Panc1 (cell line): ENCODE measurements around the gene NOL4L. TPM values are rescaled to one million over a fixed set of nuclear protein-coding genes. Genes with fewer than 3 reads are reported as not detected.

Source experiments
- ATAC-seq: fragments of 200-7000 bp; cut with Tn5 transposase; 2 replicates; pipeline ENCODE4 v1.9.1; 2020; ENCODE audit warnings: mild to moderate bottlenecking, moderate library complexity
- BruUV-seq: library from RNA; stranded (reverse); fragments of 400-500 nt; replicated peaks from 2 replicates; lab custom pipeline; 2021; lab: Mats Ljungman, UMichigan
- CTCF ChIA-PET: fragments of 300-600 bp; sonication (Branson Sonifier 250); formaldehyde crosslinking; loops from one replicate; lab custom pipeline; 2022; ENCODE audit warnings: antibody characterized with exemption; lab: Charles Lee
- POLR2A ChIA-PET: fragments of 300-600 bp; sonication (Branson Sonifier 250); formaldehyde crosslinking; loops from one replicate; lab custom pipeline; 2022; ENCODE audit warnings: antibody characterized with exemption; lab: Charles Lee
- DNase-seq: peaks from one replicate; pipeline ENCODE4 v3.0.0-alpha.2; 2010; ENCODE audit warnings: low read depth, low spot score
- H3K27ac ChIP-seq: 2 replicates; pipeline ENCODE4 v1.5.1; 2011; ENCODE audit warnings: mild to moderate bottlenecking, low read length, inconsistent platforms
- H3K27me3 ChIP-seq: fragments of 200-500 bp; sonication (Bioruptor generic); 2 replicates; pipeline ENCODE4 v1.6.0; 2014; ENCODE audit warnings: low read length, inconsistent platforms; ENCODE audit not compliant: control insufficient read depth, insufficient read depth
- H3K36me3 ChIP-seq: fragments of 200-500 bp; sonication (Bioruptor generic); 2 replicates; pipeline ENCODE4 v1.5.1; 2014; ENCODE audit warnings: inconsistent platforms, mild to moderate bottlenecking, low read length, moderate library complexity; ENCODE audit not compliant: control insufficient read depth, insufficient read depth
- H3K4me1 ChIP-seq: 2 replicates; pipeline ENCODE4 v1.5.1; 2011; ENCODE audit warnings: inconsistent platforms, mild to moderate bottlenecking, low read length, moderate library complexity; ENCODE audit not compliant: control insufficient read depth, insufficient read depth
- H3K4me3 ChIP-seq, 2 experiments: 2 replicates each; pipeline ENCODE4 v1.5.1; 2011 to 2012; ENCODE audit warnings: low read depth in 2 of 2, low read length in 2 of 2, mild to moderate bottlenecking in 2 of 2, inconsistent platforms in 1 of 2, moderate library complexity in 1 of 2
- H3K9me3 ChIP-seq: fragments of 200-500 bp; sonication (Bioruptor generic); 2 replicates; pipeline ENCODE4 v1.5.1; 2014; ENCODE audit warnings: low read depth, mild to moderate bottlenecking, inconsistent platforms, low read length, moderate library complexity; ENCODE audit not compliant: control insufficient read depth, insufficient read depth
- CTCF ChIP-seq: fragments of 450-650 bp; IDR thresholded peaks from 2 replicates; pipeline ENCODE4 v1.5.1; 2017; ENCODE audit warnings: mild to moderate bottlenecking
- POLR2AphosphoS5 ChIP-seq: IDR thresholded peaks from 2 replicates; pipeline ENCODE4 v1.6.1; 2012; ENCODE audit warnings: mild to moderate bottlenecking, low read depth, low read length, moderate library complexity
- REST ChIP-seq, 2 experiments: IDR thresholded peaks; 2 replicates each; pipeline ENCODE4 v1.6.1; 2011 to 2012; ENCODE audit warnings: low read depth in 2 of 2, control low read depth in 1 of 2, low read length in 1 of 2, mild to moderate bottlenecking in 1 of 2, moderate library complexity in 1 of 2; ENCODE audit not compliant: insufficient read depth in 1 of 2
- SIN3A ChIP-seq: IDR thresholded peaks from 2 replicates; pipeline ENCODE4 v1.6.1; 2012; ENCODE audit warnings: low read depth, mild to moderate bottlenecking, low read length, moderate library complexity, borderline replicate concordance; ENCODE audit not compliant: insufficient read depth
- TCF7L2 ChIP-seq: IDR thresholded peaks from 2 replicates; pipeline ENCODE4 v1.6.1; 2011; ENCODE audit warnings: mild to moderate bottlenecking, low read depth, low read length, inconsistent platforms
- in situ Hi-C: cut with HindIII; loops from 2 replicates; pipeline ENCODE4 v1.10.0; 2016; ENCODE audit warnings: low sequenced_read_pairs, low pct_unique_long_range_greater_than_20kb
- intact Hi-C: fragments of 100-400 bp; cut with micrococcal nuclease; formaldehyde crosslinking; loops from one replicate; pipeline ENCODE4 v1.10.0; 2022; ENCODE audit not compliant: unreplicated experiment
- total RNA-seq: library from RNA; stranded (reverse); gene quantifications from one replicate; pipeline ENCODE4 v1.2.1, GENCODE V29; 2021; ENCODE audit not compliant: unreplicated experiment

The NOL4L gene
- total RNA-seq, 1 experiment from 2014 or later, result 21.6 TPM

- CTCF ChIA-PET, result no interaction called here
- Histone ChIP-seq H3K27me3 (no peaks in the 10 kb centered on the region), H3K4me3 (no peak overlapping the region), H3K4me1 (peaks cover 6% of the 10 kb centered on the region; the same call in 1 of the 2 replicates), H3K9me3 (no peaks in the 10 kb centered on the region), H3K36me3 (no peaks in the 10 kb centered on the region), H3K27ac (no peak overlapping the region)
- in situ Hi-C loops, result no loop called here
- TF ChIP-seq REST (IDR thresholded peaks at IDR 0.05; ENCODE audit: insufficient read depth in 1 of 2, low read depth in 2 of 2, low read length in 1 of 2) (no peak), CTCF (no peak), SIN3A (no peak), TCF7L2 (no peak), POLR2AphosphoS5 (no peak)
- BruUV-seq, result no TSS peak
- ATAC-seq (no peak), DNase-seq (no peak)
- POLR2A ChIA-PET, result no interaction called here
- intact Hi-C loops, result no loop called here
These were observed 27.8 kb downstream of the NOL4L start for GRCh38 chr20:32557319-32557718.

GRCh38 chr20:32556312-32557184 is 28.6 kb downstream of the NOL4L start:
- Histone ChIP-seq H3K4me3 (no peak overlapping the region), H3K36me3 (no peaks in the 10 kb centered on the region), H3K27me3 (no peaks in the 10 kb centered on the region), H3K4me1 (peaks cover 6% of the 10 kb centered on the region; the same call in 1 of the 2 replicates), H3K27ac (no peak overlapping the region), H3K9me3 (no peaks in the 10 kb centered on the region)
- ChIA-PET CTCF (no interaction called here), POLR2A (no interaction called here)
- ATAC-seq (no peak), DNase-seq (no peak)
- intact Hi-C loops (no loop called here), in situ Hi-C loops (no loop called here)
- BruUV-seq, result no TSS peak
- TF ChIP-seq POLR2AphosphoS5 (no peak), TCF7L2 (no peak), REST (IDR thresholded peaks at IDR 0.05; ENCODE audit: insufficient read depth in 1 of 2, low read depth in 2 of 2, low read length in 1 of 2) (no peak), CTCF (no peak), SIN3A (no peak)
